Activated naive CD4-positive, alpha-beta T cell treated with anti-CD3 and anti-CD28 coated beads, Interleukin-2, amount 50 U/mL, for 16 hours (primary cell): Measurements from ENCODE around the gene ITIH5.

Experiments used
- DNase-seq: peaks from one replicate; pipeline ENCODE4 v3.0.0-alpha.2; 2020

ITIH5 gene

GRCh38 chr10:7579681-7580080 lies 87.1 kb downstream of the ITIH5 start:
- DNase-seq: no peak

- no peak for DNase-seq
Observed at GRCh38 chr10:7577579-7577978, 89.2 kb downstream of the ITIH5 start.

GRCh38 chr10:7577176-7577575 lies 89.6 kb downstream of the ITIH5 start:
- no peak for DNase-seq

GRCh38 chr10:7576340-7576739 lies 90.4 kb downstream of the ITIH5 start:
- no peak for DNase-seq

GRCh38 chr10:7572391-7572790 lies 94.4 kb downstream of the ITIH5 start:
- DNase-seq: no peak

GRCh38 chr10:7571981-7572380 lies 94.8 kb downstream of the ITIH5 start:
- DNase-seq: no peak

GRCh38 chr10:7567911-7568620 lies 98.7 kb downstream of the ITIH5 start:
- no peak for DNase-seq

- no peak for DNase-seq
Observed at GRCh38 chr10:7566891-7567290, 99.9 kb downstream of the ITIH5 start.

- no peak for DNase-seq
Observed at GRCh38 chr10:7565871-7566270, 100.9 kb downstream of the ITIH5 start.

GRCh38 chr10:7563770-7564169 lies 103.0 kb downstream of the ITIH5 start:
- no peak for DNase-seq

- DNase-seq: no peak
Observed at GRCh38 chr10:7563368-7563767, 103.4 kb downstream of the ITIH5 start.

- DNase-seq: no peak
Observed at GRCh38 chr10:7561985-7562384, 104.8 kb downstream of the ITIH5 start.

- no peak for DNase-seq
Observed at GRCh38 chr10:7561216-7561893, 105.4 kb downstream of the ITIH5 start.

GRCh38 chr10:7560519-7560918 lies 106.2 kb downstream of the ITIH5 start:
- DNase-seq: no peak

GRCh38 chr10:7559386-7559785 lies 107.4 kb downstream of the ITIH5 start:
- no peak for DNase-seq

- DNase-seq: no peak
Observed at GRCh38 chr10:7558036-7558435, 108.7 kb downstream of the ITIH5 start.

GRCh38 chr10:7553531-7553930 lies 113.2 kb downstream of the ITIH5 start:
- DNase-seq: no peak

- no peak for DNase-seq
Observed at GRCh38 chr10:7551950-7552716, 114.6 kb downstream of the ITIH5 start.

GRCh38 chr10:7551289-7551688 lies 115.5 kb downstream of the ITIH5 start:
- DNase-seq: no peak

- no peak for DNase-seq
Observed at GRCh38 chr10:7550013-7550412, 116.8 kb downstream of the ITIH5 start.

- no peak for DNase-seq
Observed at GRCh38 chr10:7547829-7548228, 118.9 kb downstream of the ITIH5 start.

- no peak for DNase-seq
Observed at GRCh38 chr10:7547206-7547605, 119.6 kb downstream of the ITIH5 start.

- no peak for DNase-seq
Observed at GRCh38 chr10:7546385-7546967, 120.3 kb downstream of the ITIH5 start.

GRCh38 chr10:7545792-7546191 lies 121.0 kb downstream of the ITIH5 start:
- DNase-seq: no peak
